ENCODE results near the gene NUDT22. TPM values are rescaled to one million over a fixed set of nuclear protein-coding genes. Genes with fewer than 3 reads are reported as not detected.

The NUDT22 gene
- total RNA-seq, 1 donor: 56.5 TPM

DNA sequence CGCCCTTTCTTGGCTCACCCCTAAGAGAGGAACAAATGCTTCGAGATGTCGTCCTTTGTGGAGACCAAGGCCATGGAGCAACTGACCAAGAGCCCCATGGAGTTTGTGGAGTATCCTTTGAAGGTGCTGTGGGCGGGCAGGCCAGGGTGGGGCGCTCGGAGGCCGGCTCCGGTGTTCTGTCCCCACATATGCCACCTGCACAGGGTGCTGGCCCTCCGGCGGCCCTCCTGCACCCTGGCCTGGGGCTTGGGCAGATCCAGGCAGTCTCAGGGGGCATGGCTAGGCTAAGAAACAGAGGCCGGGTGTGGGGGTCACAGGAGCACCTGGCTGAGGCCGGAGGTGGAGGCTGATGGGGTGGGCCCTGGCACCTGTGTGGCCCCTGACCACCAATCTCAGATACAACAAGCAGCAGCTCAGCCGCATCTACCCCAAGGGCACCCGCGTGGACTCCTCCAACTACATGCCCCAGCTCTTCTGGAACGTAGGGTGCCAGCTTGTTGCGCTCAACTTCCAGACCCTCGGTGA is 35.5 kb downstream of the NUDT22 start:
- TF ChIP-seq CTCF (IDR thresholded peaks at IDR 0.05; ENCODE audit: extremely low read depth, low read depth, low read length): no peak
- Histone ChIP-seq H3K27me3 (ENCODE audit: insufficient read depth, low read length) (no peaks in the 10 kb centered on the region), H2AFZ (ENCODE audit: low read length) (no peak overlapping the region), H3K4me1 (ENCODE audit: insufficient read depth, low read length) (peaks cover 6% of the 10 kb centered on the region), H3K27ac (ENCODE audit: low read depth, low read length) (no peak overlapping the region), H4K20me1 (ENCODE audit: insufficient read depth, low read length) (no peaks in the 10 kb centered on the region), H3K9me3 (ENCODE audit: low read depth, low read length) (no peaks in the 10 kb centered on the region), H3K36me3 (ENCODE audit: insufficient read depth, low read length) (peaks cover 49% of the 10 kb centered on the region), H3K4me3 (ENCODE audit: insufficient read depth, low read length) (no peak overlapping the region), H3K79me2 (ENCODE audit: insufficient read depth, low read length) (no peaks in the 10 kb centered on the region), H3K4me2 (ENCODE audit: insufficient read depth, low read length) (no peak overlapping the region)
- DNase-seq (ENCODE audit: insufficient read length, low spot score, missing footprints): peak; percentile 74

GRCh38 chr11:64262271-64263002 is 36.4 kb downstream of the NUDT22 start:
- H3K27ac ChIP-seq (ENCODE audit: low read depth, low read length): peak overlapping the region; percentile 66
- no peak overlapping the region for H3K4me2 ChIP-seq (ENCODE audit: insufficient read depth, low read length)
- H3K27me3 ChIP-seq (ENCODE audit: insufficient read depth, low read length): no peaks in the 10 kb centered on the region
- H3K79me2 ChIP-seq (ENCODE audit: insufficient read depth, low read length): no peaks in the 10 kb centered on the region
- H3K9me3 ChIP-seq (ENCODE audit: low read depth, low read length): no peaks in the 10 kb centered on the region
- peak; percentile 60 for DNase-seq (ENCODE audit: insufficient read length, low spot score, missing footprints)
- no peaks in the 10 kb centered on the region for H4K20me1 ChIP-seq (ENCODE audit: insufficient read depth, low read length)
- TF ChIP-seq CTCF (IDR thresholded peaks at IDR 0.05; ENCODE audit: extremely low read depth, low read depth, low read length): no peak
- no peak overlapping the region for H2AFZ ChIP-seq (ENCODE audit: low read length)
- H3K4me3 ChIP-seq (ENCODE audit: insufficient read depth, low read length): no peak overlapping the region
- H3K36me3 ChIP-seq (ENCODE audit: insufficient read depth, low read length): peaks cover 50% of the 10 kb centered on the region
- H3K4me1 ChIP-seq (ENCODE audit: insufficient read depth, low read length): peaks cover 7% of the 10 kb centered on the region

DNA sequence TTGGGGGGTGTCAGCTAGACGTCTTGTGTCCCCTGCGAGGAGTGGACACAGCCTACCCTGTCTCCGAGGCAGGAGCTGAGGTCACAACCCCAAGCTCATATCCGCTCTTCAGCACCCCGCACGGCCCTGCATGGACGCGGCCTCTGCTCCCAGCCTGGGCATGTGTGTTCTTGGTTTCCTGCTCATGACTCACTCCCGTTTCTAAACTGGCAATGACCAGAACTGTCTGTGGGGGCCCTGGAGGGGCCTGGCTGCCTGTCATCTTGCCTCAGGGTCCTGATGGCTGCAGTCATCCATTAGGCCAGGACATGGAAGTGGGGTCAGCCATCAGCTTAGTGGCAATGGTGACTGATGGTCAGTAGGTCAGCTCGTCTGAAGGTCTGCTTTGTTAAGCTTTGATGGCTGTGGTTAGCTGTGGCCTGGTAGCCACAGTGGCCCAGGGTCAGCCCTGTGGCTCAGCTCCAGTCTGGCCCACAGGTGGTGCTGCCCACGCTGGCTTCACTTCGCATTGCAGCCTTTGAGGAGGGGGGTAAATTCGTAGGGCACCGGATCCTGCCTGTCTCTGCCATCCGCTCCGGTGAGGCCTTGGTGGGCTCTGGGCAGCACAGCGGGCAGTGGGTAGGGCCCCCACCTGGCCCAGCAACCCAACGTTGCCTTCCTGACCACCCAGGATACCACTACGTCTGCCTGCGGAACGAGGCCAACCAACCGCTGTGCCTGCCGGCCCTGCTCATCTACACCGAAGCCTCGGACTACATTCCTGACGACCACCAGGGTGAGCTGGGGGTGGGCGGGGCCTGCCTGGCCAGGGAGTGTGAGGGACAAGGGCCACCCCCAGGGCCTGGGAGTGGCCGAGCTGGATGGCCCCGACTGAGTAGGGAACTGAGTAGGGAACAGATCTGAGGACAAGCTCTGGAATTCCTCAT is 37.2 kb downstream of the NUDT22 start:
- H3K4me3 ChIP-seq (ENCODE audit: insufficient read depth, low read length): no peak overlapping the region
- no peak overlapping the region for H2AFZ ChIP-seq (ENCODE audit: low read length)
- no peaks in the 10 kb centered on the region for H3K79me2 ChIP-seq (ENCODE audit: insufficient read depth, low read length)
- H3K27me3 ChIP-seq (ENCODE audit: insufficient read depth, low read length): no peaks in the 10 kb centered on the region
- no peak for TF ChIP-seq CTCF (IDR thresholded peaks at IDR 0.05; ENCODE audit: extremely low read depth, low read depth, low read length)
- no peaks in the 10 kb centered on the region for H4K20me1 ChIP-seq (ENCODE audit: insufficient read depth, low read length)
- H3K4me1 ChIP-seq (ENCODE audit: insufficient read depth, low read length): peaks cover 15% of the 10 kb centered on the region
- DNase-seq (ENCODE audit: insufficient read length, low spot score, missing footprints): peak; percentile 90
- peaks cover 49% of the 10 kb centered on the region for H3K36me3 ChIP-seq (ENCODE audit: insufficient read depth, low read length)
- H3K9me3 ChIP-seq (ENCODE audit: low read depth, low read length): no peaks in the 10 kb centered on the region
- no peak overlapping the region for H3K4me2 ChIP-seq (ENCODE audit: insufficient read depth, low read length)
- H3K27ac ChIP-seq (ENCODE audit: low read depth, low read length): peak overlapping the region; percentile 66

- Histone ChIP-seq H3K36me3 (ENCODE audit: insufficient read depth, low read length) (peaks cover 49% of the 10 kb centered on the region), H3K27me3 (ENCODE audit: insufficient read depth, low read length) (no peaks in the 10 kb centered on the region), H3K27ac (ENCODE audit: low read depth, low read length) (no peak overlapping the region), H2AFZ (ENCODE audit: low read length) (no peak overlapping the region), H3K4me3 (ENCODE audit: insufficient read depth, low read length) (no peak overlapping the region), H3K79me2 (ENCODE audit: insufficient read depth, low read length) (no peaks in the 10 kb centered on the region), H3K4me2 (ENCODE audit: insufficient read depth, low read length) (no peak overlapping the region), H3K9me3 (ENCODE audit: low read depth, low read length) (no peaks in the 10 kb centered on the region), H4K20me1 (ENCODE audit: insufficient read depth, low read length) (no peaks in the 10 kb centered on the region), H3K4me1 (ENCODE audit: insufficient read depth, low read length) (peaks cover 21% of the 10 kb centered on the region)
- no peak for TF ChIP-seq CTCF (IDR thresholded peaks at IDR 0.05; ENCODE audit: extremely low read depth, low read depth, low read length)
- DNase-seq (ENCODE audit: insufficient read length, low spot score, missing footprints): peak; percentile 43
These were observed 37.9 kb downstream of the NUDT22 start for GRCh38 chr11:64263947-64264317.
